ENCODE results near the gene FAM222B. TPM values are rescaled to one million over a fixed set of nuclear protein-coding genes. Genes with fewer than 3 reads are reported as not detected.
"Not testable (repeated sequence)": the region's sequence is repeated elsewhere in the genome, so short reads cannot be mapped to it uniquely, and the experiment has no call there.

Gene FAM222B
- total RNA-seq, 1 donor from 2014 or later, result 16.9 TPM

- no peak for ATAC-seq
- intact Hi-C loops (cut with DNase I), result no loop called here
- DNase-seq (ENCODE audit: missing footprints), result no peak
Measured at GRCh38 chr17:28853295-28853694, 10.7 kb upstream of the FAM222B start.

- ATAC-seq (no peak), DNase-seq (ENCODE audit: missing footprints) (no peak)
- intact Hi-C loops (cut with DNase I), result loop anchor here (10.0 kb wide), 1 partner anchor 84 kb away; no protein-coding TSS in a partner anchor
Measured at GRCh38 chr17:28849281-28849680, 6.7 kb upstream of the FAM222B start.

DNA sequence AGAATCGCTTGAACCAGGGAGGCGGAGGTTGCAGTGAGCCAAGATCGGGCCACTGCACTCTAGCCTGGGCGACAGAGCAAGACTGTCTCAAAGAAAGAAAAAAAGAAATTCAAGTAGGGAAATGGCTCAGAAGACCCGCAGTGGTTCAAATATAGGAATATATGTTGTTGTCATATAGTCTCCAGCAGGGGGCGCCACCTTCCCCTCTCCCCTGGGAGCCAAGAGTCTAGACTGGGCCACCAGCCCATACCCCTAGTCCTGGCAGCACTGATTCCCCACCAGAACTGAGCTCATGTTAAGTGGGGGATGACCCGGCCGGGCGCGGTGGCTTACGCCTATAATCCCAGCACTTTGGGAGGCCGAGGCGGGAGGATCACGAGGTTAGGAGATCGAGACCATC, 6.1 kb upstream of the FAM222B start:
- ATAC-seq, result not testable (repeated sequence)
- intact Hi-C loops (cut with DNase I), result loop anchor here (10.0 kb wide), 1 partner anchor 84 kb away; no protein-coding TSS in a partner anchor
- DNase-seq (ENCODE audit: missing footprints), result peak; percentile 81

GRCh38 chr17:28846699-28847098, 4.1 kb upstream of the FAM222B start:
- intact Hi-C loops (cut with DNase I), result loop anchor here (10.0 kb wide), 1 partner anchor 82 kb away; no protein-coding TSS in a partner anchor
- ATAC-seq; DNase-seq (ENCODE audit: missing footprints): not testable (repeated sequence)

- ATAC-seq, result no peak
- intact Hi-C loops (cut with DNase I), result loop anchor here (10.0 kb wide), 1 partner anchor 81 kb away; no protein-coding TSS in a partner anchor
- no peak for DNase-seq (ENCODE audit: missing footprints)
Measured at GRCh38 chr17:28846231-28846630, 3.6 kb upstream of the FAM222B start.

DNA sequence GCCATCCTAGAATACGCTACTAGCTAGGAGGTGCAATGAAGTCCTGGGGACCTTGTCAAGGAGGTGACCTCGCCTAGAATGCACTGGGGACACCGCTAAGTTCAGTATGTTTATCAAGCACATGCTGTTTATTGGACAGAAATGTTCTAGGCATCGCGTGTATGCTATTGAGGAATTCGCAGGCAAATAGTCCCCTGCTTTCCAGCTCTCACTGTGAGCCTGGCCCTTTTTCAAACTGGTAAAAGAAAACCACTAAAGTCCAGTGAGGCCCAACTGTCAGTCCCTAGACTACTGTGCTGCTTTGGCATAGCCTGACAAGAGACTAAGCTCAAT, 1.2 kb upstream of the FAM222B start:
- ATAC-seq (no peak), DNase-seq (ENCODE audit: missing footprints) (no peak)
- intact Hi-C loops (cut with DNase I), result loop anchor here (10.0 kb wide), 1 partner anchor 79 kb away; no protein-coding TSS in a partner anchor

- DNase-seq (ENCODE audit: missing footprints) (no peak), ATAC-seq (no peak)
- intact Hi-C loops (cut with DNase I), result loop anchor here (10.0 kb wide), 1 partner anchor 77 kb away; no protein-coding TSS in a partner anchor
Measured at GRCh38 chr17:28841901-28842281, 699 bp downstream of the FAM222B start.

- no peak for DNase-seq (ENCODE audit: missing footprints)
- ATAC-seq, result no peak
- intact Hi-C loops (cut with DNase I), result no loop called here
Measured at GRCh38 chr17:28839221-28839620, 3.4 kb downstream of the FAM222B start.

DNA sequence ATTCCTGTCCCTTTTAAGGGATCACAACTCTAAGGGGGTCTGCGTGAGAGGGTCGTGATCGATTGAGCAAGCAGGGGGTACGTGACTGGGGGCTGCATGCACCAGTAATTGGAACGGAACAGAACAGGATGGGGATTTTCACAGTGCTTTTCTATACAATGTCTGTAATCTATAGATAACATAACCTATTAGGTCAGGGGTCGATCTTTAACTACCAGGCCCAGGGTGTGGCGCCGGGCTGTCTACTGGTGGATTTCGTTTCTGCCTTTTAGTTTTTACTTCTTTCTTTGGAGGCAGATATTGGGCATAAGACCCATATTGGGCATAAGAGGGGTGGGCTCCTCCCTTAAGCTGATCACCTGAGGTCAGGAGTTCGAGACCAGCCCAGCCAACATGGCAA, 6.0 kb downstream of the FAM222B start:
- intact Hi-C loops (cut with DNase I); ATAC-seq; DNase-seq (ENCODE audit: missing footprints): not testable (repeated sequence)

GRCh38 chr17:28834420-28834819, 8.2 kb downstream of the FAM222B start:
- intact Hi-C loops (cut with DNase I), result no loop called here
- ATAC-seq, result no peak
- DNase-seq (ENCODE audit: missing footprints), result no peak

GRCh38 chr17:28828294-28829040, 14.1 kb downstream of the FAM222B start:
- DNase-seq (ENCODE audit: missing footprints) (no peak), ATAC-seq (no peak)
- intact Hi-C loops (cut with DNase I), result no loop called here

DNA sequence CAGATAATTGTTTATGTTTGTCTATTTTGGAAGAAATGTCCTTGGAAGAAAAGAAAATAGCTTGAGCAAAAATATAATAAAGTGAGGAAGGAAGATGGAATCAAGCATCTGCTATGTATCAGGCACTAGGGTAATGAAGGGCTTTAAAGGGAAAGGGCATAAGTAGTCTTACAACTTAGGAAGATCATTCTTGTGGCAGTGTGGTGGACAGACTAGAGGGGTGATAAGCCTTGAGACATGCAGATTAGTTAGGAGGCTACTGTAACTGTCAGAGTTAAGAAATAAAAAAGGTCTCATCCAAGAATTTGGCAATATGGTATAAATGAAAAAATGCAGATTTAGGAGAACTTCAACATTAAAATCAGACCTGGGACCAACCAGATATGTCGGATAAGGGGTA, 14.9 kb downstream of the FAM222B start:
- DNase-seq (ENCODE audit: missing footprints), result no peak
- intact Hi-C loops (cut with DNase I), result no loop called here

GRCh38 chr17:28819582-28819981, 23.0 kb downstream of the FAM222B start:
- DNase-seq (ENCODE audit: missing footprints) (no peak), ATAC-seq (no peak)
- intact Hi-C loops (cut with DNase I), result no loop called here

More for the DNA sequence above, 14.9 kb downstream of the FAM222B start:
- ATAC-seq, result no peak

DNA sequence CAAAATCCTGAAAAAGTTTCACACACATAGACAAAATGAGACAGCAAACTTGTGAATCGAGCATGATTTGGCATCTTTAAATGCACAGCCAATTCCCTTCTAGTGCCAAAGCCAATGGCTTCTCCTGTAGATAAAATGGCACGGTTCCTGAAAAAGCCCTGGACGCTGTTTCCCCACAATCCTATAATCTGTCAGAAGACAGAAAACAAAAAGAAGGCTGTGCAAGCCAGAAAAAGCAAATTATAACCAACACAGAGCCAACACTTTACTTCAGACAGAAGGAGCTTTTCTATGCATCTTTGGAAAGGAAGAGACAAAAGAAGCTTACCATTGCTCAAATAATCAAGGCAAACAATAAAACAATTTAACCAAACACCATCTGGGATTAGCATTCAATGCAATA, 23.8 kb downstream of the FAM222B start:
- DNase-seq (ENCODE audit: missing footprints) (no peak), ATAC-seq (no peak)
- intact Hi-C loops (cut with DNase I), result no loop called here

- intact Hi-C loops (cut with DNase I), result no loop called here
- ATAC-seq, result no peak
- no peak for DNase-seq (ENCODE audit: missing footprints)
Measured at GRCh38 chr17:28816540-28816939, 26.1 kb downstream of the FAM222B start.

DNA sequence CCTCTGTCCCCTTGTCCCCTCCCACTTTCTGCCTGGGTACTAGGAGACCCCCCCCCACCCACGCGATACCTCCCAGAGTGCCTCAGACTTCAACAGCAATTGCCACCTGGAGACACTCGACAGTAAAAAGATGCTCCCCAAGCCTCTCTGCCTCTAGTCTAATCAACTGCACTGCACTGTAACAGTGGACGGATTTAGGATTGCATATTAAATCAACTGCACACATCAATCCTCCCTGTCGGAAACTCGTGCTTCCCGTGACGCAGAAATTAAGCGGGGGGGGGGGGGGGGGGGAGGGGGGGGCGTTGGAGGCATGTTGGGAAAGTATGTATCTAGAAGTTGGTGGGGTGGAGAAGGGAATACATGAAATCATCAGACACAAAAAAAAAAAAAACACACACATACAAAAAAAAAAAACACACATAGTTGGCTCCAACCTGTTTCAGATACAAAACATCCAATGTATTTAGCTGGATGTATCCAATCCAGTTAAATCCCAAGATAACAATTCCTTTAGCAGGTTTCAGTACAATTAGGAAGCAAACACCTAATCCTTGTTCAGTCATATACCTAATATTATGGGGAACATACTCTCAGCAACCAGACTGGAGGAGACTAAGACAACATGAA, 29.7 kb downstream of the FAM222B start:
- intact Hi-C loops (cut with DNase I), result loop anchor here (5.0 kb wide), 1 partner anchor 36 kb away; no protein-coding TSS in a partner anchor
- DNase-seq (ENCODE audit: missing footprints) (no peak), ATAC-seq (peak; percentile 23)

DNA sequence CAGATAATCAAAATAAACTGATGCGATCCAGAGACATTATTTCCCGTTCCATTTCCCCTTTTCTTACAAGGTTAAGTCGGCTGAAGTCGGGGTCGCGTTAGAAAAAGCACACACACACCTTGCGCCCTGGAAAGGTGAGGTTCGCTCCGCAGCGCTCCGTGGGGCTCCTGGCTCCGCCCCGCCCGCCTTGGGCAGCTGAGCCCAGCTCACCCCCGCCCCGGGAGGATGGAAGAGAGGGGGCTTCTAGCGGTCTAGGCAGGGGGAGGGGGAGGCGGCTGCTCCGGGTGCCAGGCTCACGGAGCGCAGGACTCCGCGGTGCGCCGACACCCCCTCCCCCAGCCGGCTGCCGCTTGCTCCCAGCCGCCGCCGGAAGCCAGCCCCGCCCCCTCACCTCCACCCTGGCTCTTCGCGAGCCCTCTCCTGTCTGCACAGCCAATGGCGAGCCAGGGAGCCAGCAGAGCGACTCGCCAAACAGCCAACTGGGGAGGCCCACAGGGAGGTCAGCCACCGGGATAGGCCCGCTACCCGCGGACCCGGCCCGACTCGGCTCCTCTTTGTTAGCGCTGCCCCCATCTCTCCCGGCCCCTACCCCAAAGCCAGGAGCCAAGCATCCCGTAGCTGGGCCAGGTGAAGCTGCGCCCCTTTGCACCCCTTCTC, 30.4 kb downstream of the FAM222B start:
- ATAC-seq (peak; percentile 100), DNase-seq (ENCODE audit: missing footprints) (peak; percentile 99)
- intact Hi-C loops (cut with DNase I), result loop anchor here (5.0 kb wide), 1 partner anchor 35 kb away; no protein-coding TSS in a partner anchor

GRCh38 chr17:28811651-28812090, 30.9 kb downstream of the FAM222B start:
- DNase-seq (ENCODE audit: missing footprints) (no peak), ATAC-seq (no peak)
- intact Hi-C loops (cut with DNase I), result loop anchor here (5.0 kb wide), 1 partner anchor 34 kb away; no protein-coding TSS in a partner anchor

GRCh38 chr17:28810437-28810836, 32.2 kb downstream of the FAM222B start:
- intact Hi-C loops (cut with DNase I), result loop anchor here (5.0 kb wide), 1 partner anchor 33 kb away; no protein-coding TSS in a partner anchor
- DNase-seq (ENCODE audit: missing footprints) (no peak), ATAC-seq (no peak)

Measured in Right ventricle myocardium inferior (tissue), 1 donor.